Stimulated activated CD8-positive, alpha-beta memory T cell treated with anti-CD3 and anti-CD28 coated beads, Interleukin-4, amount 100 ng/mL, for 4 hours (primary cell): Measurements from ENCODE around the gene VIPR2.

Experiments
- DNase-seq, 2 donors: peaks; one replicate each; pipeline ENCODE4 v3.0.0-alpha.2; 2020; ENCODE audit warnings: low read depth in 2 of 2, low spot score in 1 of 2

Gene VIPR2

GRCh38 chr7:159121476-159121875 is 23.2 kb downstream of the VIPR2 start:
- DNase-seq = no peak

DNA sequence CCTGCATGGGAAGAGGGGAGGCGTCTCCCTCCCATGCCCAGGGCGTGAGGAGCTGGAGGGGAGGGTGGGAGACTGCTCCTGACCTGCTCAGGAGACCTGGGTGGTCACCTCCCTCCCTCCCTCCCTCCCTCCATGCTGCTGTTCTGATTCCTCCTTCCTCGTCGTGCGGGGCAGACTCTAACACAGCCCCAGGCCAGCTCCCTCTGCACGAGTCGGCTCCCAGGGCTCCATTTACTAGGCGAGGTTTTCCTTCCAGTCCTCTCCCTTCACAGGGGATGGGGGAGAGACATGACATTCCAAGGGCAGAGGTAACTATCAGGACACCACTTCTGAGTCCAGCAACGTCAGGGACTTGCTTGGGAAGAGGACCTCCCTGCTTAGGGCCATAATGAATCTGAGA is 23.6 kb downstream of the VIPR2 start:
- no peak for DNase-seq

DNA sequence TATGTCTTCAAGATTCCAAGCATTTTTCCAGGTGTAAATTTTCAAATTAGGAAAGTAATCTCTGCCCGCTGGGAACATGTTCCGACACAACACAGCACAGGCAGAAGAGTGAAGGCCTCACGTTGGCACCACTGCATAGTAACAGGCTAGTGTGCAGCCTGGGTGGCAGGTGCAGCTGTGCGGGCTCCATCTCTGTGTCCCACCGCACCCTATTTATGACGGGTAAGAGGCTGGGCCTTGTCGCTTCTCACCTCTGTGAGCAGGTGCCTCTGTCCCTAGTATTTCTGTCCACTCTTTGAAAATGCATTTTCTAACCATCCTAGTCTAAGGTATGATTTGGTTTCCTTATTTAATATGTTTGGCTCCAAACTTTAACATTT is 24.1 kb downstream of the VIPR2 start:
- no peak for DNase-seq

DNA sequence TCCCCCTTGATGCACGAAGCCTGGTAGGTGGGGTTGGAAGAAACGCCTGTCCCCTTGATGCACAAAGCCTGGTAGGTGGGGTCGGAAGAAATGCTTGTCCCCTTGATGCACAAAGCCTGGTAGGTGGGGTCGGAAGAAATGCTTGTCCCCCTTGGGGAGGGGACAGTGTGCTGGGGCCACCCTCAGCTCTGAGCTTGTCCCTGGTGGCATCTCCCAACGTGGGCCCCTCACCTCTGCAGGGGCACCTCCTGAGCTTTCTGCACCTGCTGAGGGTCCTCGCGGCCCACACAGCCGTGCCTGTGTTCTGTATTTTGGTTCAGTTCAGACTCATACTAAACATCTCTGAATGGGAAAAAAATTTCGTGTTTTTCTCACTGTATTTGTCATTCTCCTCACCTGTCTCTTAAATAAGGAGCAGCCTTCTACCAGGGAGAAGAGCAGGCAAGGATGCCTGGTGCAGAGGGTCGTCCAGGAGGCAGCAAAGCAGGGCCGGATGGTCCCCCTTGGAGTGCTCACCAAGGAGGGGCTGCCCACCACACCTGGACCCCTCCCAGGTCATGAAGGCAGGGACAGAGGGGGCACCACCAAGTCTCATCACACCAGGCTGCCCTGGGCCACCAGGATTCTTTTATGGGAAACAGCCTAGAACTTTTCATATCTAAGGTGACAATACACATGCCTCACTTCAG is 24.7 kb downstream of the VIPR2 start:
- DNase-seq = no peak

DNA sequence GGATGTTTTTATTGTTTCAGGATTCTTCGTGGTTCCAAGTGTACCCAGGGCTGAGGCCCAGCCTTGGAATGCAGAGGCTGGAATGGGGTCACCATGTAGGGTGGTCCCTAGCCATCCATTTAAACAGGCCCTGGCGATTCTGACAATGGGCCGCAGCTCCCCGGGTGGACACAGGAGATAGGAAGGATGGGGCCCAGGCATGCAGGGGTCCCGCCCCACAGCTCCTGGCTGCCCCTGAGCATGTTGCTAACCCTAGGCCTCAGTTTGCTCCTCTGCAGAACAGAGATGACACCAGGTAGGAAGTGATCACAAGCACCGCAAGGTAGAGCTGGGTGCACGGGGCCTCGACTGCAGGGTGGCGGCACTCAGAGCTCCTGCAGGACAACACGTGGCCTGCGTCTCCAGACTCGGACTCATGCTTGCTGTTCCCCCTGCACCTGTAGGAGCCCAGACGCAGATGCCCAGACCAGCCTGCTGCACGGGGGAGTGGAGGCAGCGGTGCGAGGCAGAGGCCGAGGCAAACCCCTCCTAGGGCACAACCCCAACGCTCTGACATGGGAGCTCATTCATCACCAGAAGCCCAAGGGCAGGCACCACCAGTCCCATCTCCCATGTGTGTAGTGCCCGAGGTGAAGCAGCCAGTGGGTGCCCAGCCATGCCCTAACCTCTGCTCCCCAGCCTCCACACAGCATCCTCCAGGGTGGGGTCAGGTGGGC is 25.5 kb downstream of the VIPR2 start:
- DNase-seq = no peak

- DNase-seq = no peak
These were observed 26.0 kb downstream of the VIPR2 start for GRCh38 chr7:159118623-159119022.

GRCh38 chr7:159118197-159118595 is 26.5 kb downstream of the VIPR2 start:
- DNase-seq = no peak

DNA sequence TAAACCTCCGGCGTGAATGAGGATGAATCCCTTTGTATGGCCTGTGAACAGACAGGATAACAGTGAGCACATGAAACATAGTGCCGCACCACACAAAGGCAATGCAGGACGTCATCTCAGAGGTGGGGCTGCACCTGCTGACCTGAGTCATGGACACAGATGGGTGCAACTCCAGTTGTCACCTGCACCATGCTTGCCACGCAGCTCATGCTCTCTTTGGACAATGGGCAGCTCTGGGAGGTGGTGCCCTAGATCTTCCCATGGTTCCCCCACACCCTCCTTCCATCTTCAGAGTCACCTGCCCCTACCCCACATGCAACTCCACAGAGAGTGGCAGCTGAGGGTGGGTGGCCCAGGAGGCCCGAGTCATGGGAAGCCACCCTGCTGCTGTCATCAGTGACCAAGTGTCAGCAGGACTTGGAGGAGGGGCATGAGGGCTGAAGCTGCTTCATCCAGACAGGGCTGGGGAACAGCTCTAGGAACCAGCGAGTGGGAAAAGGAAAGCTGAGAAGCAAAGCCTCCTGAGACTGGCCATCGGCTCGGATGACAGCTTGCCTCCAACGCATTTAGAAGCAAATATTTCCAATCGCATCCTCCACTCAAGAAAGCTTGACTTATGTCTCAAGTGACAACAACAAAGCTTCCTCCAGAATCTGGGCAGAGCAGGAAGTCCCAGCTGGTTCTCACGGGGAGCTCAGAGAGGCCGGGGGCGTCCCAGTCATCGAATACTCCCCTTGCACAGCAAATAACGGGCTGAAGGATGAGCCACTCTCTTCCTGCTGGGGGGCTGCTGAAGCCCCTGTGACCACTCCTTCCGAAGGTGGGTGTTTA is 27.1 kb downstream of the VIPR2 start:
- DNase-seq = no peak

DNA sequence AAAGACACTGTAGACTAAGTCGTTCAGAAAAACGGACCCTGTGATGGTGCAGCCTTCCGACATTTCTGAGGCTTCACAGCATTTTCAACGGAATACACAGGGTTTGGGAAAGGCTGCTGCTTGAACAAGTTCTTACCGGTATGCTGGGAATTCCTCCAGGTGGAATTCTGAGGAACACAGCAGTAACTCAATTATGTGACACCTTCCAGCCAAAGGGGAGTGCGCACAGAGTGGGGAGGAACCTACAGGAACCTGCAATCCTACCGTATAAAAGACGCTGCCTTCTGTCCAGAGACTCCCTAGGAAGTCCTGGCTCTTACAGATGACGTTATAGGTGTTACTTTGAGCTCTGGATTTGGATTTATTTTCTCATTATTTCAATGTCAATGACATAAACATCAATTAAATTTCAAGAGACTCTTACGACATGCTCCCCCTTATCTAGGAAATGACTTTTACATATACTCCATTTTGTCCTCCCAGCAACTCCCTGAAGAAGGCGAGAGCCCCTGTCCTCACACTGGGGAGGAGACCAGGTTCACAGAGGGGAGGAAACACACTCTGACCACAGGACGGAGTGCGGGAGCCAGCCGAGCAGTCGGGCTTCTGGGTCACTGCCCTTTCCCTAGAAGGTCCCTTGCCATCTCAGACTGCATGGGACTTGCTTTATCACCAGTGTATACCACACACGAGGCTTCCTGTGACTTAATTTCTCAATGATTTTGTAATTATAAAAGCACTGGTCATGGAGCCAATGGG is 27.9 kb downstream of the VIPR2 start:
- no peak for DNase-seq

GRCh38 chr7:159115601-159116501 is 28.8 kb downstream of the VIPR2 start:
- no peak for DNase-seq

GRCh38 chr7:159114981-159115380 is 29.7 kb downstream of the VIPR2 start:
- no peak for DNase-seq

DNA sequence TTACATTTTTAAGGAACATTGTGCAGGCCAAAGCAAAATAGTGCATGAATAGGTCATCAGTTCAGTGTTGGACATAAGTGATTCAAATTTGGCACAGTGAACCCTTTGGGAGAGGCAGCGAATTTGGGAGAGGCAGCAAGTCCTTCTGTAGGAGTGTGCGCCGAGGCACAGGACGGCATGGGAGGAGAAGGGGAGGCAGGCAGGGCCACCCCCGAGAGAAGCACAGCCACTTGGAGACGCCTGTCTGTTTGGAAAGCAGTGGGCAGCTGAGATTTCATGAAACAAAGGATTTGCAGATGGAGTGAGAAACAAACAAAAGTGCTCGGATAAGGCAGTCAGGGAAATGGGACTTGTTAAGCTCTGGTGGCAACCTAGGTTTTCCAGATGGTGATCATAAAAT is 30.6 kb downstream of the VIPR2 start:
- DNase-seq = no peak

- no peak for DNase-seq
These were observed 31.6 kb downstream of the VIPR2 start for GRCh38 chr7:159113056-159113455.

GRCh38 chr7:159112136-159113011 is 32.3 kb downstream of the VIPR2 start:
- no peak for DNase-seq

DNA sequence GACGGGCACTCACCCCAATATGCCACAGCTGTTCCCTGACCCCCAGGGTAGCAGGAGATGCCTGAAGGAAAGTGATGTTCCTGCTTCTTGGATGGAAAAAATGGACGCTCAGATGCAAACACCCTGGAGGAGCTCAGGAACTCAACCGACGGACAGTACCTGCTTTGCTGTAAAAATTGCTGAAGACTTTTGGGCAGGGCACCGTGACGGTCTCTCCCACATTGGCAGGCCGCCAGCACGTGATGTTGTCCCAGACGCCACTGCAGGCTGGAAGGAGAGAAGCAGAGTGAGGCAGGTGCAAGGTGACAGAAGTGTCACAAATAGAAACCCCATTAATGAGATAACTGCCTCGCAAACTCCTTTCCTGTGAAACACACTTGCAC is 35.0 kb downstream of the VIPR2 start:
- DNase-seq = no peak

DNA sequence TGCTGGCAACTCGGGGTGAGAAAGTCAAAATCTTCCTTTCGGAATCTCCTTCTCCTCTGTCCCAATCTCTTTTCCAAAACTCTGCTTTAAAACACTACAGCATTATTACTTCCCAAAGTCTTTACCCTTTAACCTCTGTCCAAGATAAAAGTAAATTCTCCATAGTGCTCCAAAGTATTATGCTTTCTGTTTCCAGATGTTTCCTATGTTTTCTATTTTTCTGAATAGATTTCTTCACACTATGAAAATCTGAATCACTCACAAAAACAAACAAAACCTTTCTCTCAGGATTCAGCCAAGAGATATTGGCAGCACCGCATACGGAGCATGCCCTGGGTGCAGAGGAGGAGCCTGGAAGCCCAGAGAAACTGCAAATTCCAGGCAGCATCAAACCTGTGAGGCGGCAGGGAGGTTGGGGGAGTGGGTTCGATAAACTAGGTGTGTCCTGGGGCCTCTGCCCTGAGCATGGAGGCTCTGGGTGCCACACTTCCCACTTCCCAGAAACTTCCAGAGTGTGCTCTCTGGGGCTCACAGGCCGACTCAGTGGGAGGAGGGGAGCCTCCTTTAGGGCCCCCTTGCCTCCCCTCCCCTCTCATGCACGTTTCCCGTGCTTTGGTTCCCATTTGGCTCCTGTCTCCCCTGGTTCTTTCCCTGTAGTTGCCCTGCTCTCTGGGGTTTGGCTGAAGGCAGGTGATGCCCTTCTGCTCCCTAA is 35.6 kb downstream of the VIPR2 start:
- DNase-seq = no peak

- no peak for DNase-seq
These were observed 36.2 kb downstream of the VIPR2 start for GRCh38 chr7:159108491-159108890.

DNA sequence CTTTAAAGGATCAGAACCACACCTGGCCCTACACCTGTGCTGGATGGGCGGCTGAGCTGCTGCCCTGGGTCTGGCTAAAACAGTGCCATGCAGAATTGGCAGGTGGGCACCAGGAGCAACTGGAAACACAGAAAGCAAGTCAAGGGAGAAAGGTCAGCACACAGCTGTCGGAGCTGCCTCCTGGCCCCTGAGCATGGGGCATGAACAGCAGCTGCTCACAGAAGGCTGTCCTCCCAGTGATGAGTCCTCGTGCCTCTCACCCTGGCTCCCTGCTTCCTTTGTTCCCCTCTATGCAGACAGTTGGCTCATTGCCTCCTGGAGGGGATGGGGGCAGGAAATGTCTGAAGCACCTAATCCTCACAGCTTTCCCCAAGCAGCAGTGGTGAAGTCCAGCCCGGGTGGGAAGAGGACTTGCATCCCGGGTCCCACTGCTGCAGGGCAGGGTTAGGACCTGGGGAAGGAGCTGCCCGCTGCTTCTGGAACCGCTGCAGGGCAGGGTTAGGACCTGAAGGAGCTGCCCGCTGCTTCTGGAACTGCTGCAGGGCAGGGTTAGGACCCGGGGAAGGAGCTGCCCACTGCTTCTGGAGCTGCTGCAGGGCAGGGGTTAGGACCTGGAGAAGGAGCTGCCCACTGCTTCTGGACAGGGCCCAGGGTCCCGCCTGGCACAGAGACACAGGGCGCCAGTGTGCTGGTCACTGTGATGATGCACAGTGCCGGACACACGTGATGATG is 37.3 kb downstream of the VIPR2 start:
- DNase-seq = no peak
